Retinal pigment epithelial cell (primary cell): Measurements from ENCODE around the gene ORC4.

Experiments used
- DNase-seq: peaks from one replicate; pipeline ENCODE4 v3.0.0-alpha.2; 2010; ENCODE audit warnings: low read depth
- H3K4me3 ChIP-seq: 2 replicates; pipeline ENCODE4 v1.5.1; 2011; ENCODE audit warnings: mild to moderate bottlenecking, low read length, control low read depth, moderate library complexity
- TF ChIP-seq, protein P1 (sequence below): conservative IDR thresholded peaks from 2 replicates; pipeline ENCODE4 v1.5.1; 2011; ENCODE audit warnings: low read depth, low read length, control low read depth, inconsistent platforms

Gene ORC4

DNA sequence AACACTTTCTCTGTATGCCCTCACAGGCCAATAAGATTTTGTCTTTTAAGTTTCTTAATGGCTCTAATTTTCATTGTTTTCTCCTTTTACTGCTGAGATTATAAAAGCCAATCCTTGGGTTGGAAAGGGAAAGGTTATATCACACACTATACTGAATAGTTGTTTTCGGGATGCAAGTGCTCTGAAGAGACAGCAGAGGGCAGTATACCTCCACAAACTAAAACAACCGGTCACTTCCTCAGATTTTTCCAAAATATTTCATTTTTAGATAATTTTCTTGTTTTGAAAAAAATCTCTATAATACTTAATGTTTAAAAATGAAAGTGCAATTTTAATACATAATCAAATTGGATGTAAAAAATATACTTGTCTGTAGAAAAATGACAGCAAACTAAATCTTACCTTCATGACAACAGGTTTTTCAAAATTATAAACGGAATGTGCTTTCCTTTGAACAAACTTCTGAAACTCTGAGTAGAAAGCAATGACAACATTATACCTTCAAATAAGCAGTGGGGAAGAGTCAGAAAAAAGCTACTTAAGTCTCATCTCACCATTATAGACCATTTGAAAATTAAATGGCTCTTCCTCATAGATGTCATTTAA, 82.7 kb downstream of the ORC4 start:
- no peak for DNase-seq
- H3K4me3 ChIP-seq: no peak overlapping the region
- TF ChIP-seq, protein P1, sequence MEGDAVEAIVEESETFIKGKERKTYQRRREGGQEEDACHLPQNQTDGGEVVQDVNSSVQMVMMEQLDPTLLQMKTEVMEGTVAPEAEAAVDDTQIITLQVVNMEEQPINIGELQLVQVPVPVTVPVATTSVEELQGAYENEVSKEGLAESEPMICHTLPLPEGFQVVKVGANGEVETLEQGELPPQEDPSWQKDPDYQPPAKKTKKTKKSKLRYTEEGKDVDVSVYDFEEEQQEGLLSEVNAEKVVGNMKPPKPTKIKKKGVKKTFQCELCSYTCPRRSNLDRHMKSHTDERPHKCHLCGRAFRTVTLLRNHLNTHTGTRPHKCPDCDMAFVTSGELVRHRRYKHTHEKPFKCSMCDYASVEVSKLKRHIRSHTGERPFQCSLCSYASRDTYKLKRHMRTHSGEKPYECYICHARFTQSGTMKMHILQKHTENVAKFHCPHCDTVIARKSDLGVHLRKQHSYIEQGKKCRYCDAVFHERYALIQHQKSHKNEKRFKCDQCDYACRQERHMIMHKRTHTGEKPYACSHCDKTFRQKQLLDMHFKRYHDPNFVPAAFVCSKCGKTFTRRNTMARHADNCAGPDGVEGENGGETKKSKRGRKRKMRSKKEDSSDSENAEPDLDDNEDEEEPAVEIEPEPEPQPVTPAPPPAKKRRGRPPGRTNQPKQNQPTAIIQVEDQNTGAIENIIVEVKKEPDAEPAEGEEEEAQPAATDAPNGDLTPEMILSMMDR: peak; percentile 85

GRCh38 chr2:147934881-147935620, 85.5 kb downstream of the ORC4 start:
- TF ChIP-seq, protein P1: no peak
- no peak for DNase-seq
- H3K4me3 ChIP-seq: no peak overlapping the region

- H3K4me3 ChIP-seq: no peak overlapping the region
- DNase-seq: no peak
- TF ChIP-seq, protein P1: no peak
Measured at GRCh38 chr2:147933931-147934330, 86.6 kb downstream of the ORC4 start.

DNA sequence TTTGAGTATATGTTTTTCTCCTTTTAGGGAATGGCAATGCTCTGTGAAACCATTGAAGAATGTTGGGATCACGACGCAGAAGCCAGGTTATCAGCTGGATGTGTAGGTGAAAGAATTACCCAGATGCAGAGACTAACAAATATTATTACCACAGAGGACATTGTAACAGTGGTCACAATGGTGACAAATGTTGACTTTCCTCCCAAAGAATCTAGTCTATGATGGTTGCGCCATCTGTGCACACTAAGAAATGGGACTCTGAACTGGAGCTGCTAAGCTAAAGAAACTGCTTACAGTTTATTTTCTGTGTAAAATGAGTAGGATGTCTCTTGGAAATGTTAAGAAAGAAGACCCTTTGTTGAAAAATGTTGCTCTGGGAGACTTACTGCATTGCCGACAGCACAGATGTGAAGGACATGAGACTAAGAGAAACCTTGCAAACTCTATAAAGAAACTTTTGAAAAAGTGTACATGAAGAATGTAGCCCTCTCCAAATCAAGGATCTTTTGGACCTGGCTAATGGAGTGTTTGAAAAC, 93.4 kb downstream of the ORC4 start:
- TF ChIP-seq, protein P1: no peak
- DNase-seq: no peak
- no peak overlapping the region for H3K4me3 ChIP-seq

DNA sequence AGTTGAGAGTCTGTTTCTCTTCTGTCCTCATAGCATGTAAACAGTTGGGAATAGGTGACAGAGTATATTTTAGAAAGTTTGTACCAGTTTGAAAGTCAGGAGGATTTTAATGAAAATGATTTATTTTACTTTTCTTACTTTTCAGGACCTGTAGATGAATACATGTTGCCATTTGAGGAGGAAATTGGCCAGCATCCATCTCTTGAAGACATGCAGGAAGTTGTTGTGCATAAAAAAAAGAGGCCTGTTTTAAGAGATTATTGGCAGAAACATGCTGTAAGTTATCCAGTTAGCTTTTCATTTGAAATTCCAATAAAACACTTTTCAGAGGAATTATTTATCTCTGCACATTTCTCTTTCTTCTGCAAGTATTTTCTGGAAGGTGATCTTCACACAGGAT, 94.7 kb downstream of the ORC4 start:
- TF ChIP-seq, protein P1: no peak
- no peak for DNase-seq

DNA sequence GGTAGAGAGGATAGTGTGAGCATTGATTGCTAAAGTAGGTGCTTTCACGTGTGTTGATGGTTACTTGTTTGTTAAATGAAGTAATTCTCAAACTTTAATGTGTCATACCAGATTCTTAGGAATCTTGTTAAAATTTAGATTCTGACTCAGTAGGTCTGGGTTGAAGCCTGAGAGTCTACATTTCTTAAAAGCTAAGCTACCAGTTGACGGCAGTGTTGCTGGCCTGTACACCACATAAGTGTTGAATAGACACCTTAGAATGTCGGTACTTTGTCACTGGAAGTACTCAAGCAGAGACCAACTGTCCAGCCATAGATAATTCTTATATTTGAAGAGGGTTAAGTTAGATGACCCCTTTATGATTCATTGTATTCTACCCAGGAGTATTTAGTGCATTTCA, 95.9 kb downstream of the ORC4 start:
- TF ChIP-seq, protein P1: no peak
- H3K4me3 ChIP-seq: no peak overlapping the region
- DNase-seq: no peak

More for the DNA sequence above, 94.7 kb downstream of the ORC4 start:
- H3K4me3 ChIP-seq: no peak overlapping the region

DNA sequence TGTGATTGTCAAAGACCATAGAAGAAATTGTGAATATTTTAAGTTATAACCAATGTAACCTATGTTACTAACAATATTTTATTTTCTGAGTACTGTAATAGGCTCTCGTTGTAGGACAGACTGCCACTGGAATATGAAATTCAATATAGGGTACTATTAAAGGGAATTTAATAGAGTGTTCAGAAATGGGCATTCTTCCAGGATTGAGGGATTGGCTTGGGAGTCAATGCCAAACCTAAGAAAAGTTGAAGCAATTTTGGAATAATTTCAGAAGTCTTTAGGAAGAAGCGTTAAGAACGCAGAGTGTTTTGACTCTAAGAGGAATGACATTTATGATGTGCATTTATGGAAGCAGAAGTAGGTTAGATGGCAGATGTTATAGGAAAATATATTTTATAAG, 96.7 kb downstream of the ORC4 start:
- no peak for DNase-seq
- TF ChIP-seq, protein P1: no peak
- H3K4me3 ChIP-seq: no peak overlapping the region
